ENCODE results near the gene PARD3.
A peak's percentile ranks its signal among the peaks of the same experiment; 100 is the strongest.

Gene PARD3

DNA sequence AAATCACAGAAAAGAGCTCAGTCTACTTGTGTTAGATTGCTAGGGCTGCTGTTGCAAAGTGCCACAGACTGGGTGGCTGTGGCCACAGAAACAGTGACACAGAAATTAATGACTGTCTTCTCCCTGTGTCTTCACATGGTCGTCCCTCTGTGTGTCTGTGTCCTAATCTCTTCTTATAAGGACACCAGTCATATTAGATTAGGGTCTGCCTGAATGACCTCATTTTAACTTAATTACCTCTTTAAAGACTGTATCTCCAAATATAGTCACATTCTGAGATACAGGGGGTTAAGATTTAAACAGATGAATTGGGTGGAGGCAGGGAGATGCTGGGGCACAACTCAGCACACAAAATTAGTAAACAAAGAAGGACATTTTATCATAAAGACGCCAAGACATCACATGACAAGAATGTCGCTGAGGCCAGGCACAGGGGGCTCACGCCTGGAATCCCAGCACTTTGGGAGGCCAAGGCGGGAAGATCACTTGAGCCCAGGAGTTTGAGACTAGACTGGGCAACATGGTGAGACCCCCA, 23.3 kb upstream of the PARD3 start:
- H3K4me3 ChIP-seq (ENCODE audit: low read depth, low read length), result no peak overlapping the region
- DNase-seq (ENCODE audit: low read depth), result no peak
- TF ChIP-seq CTCF (IDR thresholded peaks at IDR 0.05; ENCODE audit: insufficient read depth, low read depth, low read length, missing control alignments), result no peak

GRCh38 chr10:34835908-34836508, 20.9 kb upstream of the PARD3 start:
- H3K4me3 ChIP-seq (ENCODE audit: low read depth, low read length), result no peak overlapping the region
- peak; percentile 64 for DNase-seq (ENCODE audit: low read depth)
- no peak for TF ChIP-seq CTCF (IDR thresholded peaks at IDR 0.05; ENCODE audit: insufficient read depth, low read depth, low read length, missing control alignments)

- no peak for DNase-seq (ENCODE audit: low read depth)
- TF ChIP-seq CTCF (IDR thresholded peaks at IDR 0.05; ENCODE audit: insufficient read depth, low read depth, low read length, missing control alignments), result no peak
- no peak overlapping the region for H3K4me3 ChIP-seq (ENCODE audit: low read depth, low read length)
Measured at GRCh38 chr10:34834274-34834673, 19.2 kb upstream of the PARD3 start.

DNA sequence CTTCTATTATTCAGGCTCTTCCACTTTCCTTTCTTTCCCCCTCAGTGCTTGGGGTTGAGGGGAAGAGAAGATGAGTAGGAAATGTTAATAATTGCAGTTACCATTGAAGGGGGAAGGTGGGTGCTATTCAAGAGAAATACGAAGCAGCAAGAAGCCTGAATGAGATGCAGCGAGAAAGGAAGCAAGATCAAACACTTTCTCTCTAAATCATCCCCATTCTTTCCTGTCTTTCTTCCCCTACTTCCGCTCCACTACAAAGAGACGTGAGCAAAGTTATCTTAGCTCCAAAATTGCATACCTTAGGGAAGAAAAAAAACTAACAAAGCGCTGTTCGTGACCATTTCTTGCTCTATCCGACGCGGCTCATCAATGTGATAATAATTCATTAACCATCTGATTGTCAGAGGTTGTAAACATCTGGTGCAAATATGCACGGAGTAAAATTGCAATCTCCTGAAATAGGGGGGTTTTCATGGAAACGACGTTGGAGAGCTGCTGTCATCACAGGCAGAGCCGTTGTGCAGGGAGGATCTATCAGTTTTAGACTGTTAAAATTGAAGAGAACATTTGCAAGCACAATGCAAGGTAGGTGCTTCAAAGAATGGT, 15.2 kb upstream of the PARD3 start:
- DNase-seq (ENCODE audit: low read depth), result no peak
- no peak overlapping the region for H3K4me3 ChIP-seq (ENCODE audit: low read depth, low read length)
- TF ChIP-seq CTCF (IDR thresholded peaks at IDR 0.05; ENCODE audit: insufficient read depth, low read depth, low read length, missing control alignments), result no peak

DNA sequence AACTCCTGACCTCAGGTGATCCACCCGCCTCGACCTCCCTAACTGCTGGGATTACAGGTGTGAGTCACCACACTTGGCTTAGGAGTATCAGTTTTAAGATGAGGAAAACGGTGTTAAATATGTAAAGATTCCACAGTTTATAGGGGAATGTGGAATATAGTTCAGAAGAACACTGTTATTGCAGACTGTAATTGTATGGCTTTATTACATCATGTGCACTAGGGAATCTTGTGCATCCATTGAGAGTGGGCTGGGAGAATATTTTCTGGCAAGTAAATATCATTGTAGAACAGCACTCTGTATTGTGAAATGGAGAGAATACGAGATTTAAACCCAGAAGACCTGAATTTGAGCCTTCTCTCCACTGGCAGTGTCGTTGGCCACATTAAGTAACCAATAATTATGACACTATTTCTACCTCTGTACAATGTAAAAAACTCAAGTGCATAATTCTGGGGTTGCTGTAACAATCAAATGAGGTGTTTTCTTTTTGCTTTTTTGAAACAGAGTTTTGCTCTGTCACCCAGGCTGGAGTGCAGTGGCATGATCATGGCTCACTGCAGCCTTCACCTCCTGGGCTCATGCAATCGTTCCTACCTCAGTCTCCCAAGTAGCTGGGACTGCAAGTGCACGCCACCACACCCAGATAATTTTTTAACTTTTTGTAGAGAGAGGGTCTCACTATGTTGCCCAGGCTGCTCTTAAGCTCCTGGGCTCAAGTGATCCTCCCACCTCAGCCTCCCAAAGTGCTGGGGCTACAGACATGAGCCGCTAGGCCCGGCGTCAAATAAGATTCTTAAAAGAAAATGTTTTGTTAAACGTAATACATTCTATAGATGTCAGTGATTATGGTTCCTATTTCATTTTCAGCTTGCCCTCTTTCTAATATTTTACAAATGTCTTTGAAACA, 12.0 kb upstream of the PARD3 start:
- TF ChIP-seq CTCF (IDR thresholded peaks at IDR 0.05; ENCODE audit: insufficient read depth, low read depth, low read length, missing control alignments), result no peak
- no peak overlapping the region for H3K4me3 ChIP-seq (ENCODE audit: low read depth, low read length)
- no peak for DNase-seq (ENCODE audit: low read depth)

DNA sequence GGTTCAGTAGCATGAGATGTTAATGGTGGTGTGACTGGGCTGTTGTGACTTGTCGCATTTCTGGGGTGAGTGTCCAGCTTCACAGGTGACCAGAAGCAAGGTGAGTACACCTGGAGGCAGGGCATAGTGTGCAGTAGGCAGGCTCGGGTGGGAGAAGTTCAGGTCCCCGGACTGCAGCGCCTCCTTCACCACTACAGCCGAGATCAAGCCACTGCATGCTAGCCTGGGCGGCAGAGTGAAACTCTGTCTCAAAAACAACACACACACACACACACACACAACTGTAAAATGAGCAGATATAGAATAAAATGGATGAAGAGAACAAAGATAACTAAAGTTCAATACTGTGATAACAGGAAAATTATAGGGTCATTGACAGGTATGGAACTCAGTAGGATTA, 11.1 kb upstream of the PARD3 start:
- TF ChIP-seq CTCF (IDR thresholded peaks at IDR 0.05; ENCODE audit: insufficient read depth, low read depth, low read length, missing control alignments), result no peak
- no peak for DNase-seq (ENCODE audit: low read depth)
- H3K4me3 ChIP-seq (ENCODE audit: low read depth, low read length), result no peak overlapping the region
